ENCODE data around the gene PTPRK. TPM values are rescaled to one million over a fixed set of nuclear protein-coding genes. Genes with fewer than 3 reads are reported as not detected.

The PTPRK gene
- total and polyA plus RNA-seq, 2 donors (not counting 1 experiment from before 2014, with no cell fraction given), result 19.4 to 75.5 TPM

DNA sequence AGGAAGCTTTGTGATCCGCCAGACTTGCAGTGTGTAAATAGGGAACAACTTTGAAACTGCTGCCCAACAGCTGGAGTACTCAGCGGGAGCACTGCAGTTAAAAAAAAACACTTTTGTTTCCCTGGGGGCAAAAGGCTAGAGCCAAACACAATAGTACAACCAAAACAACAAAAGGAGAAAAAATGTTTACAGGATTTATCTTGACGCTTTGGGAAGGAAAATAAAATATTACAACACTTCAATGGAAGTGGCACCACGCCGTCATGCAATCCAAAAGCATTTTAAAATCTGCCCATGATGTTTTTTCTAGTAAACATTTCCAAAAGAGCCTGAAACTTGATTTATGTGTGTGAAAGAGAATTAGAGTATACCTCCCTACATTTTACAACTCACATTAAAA, 26.0 kb downstream of the PTPRK start:
- no peaks in the 10 kb centered on the region for H3K9me3 ChIP-seq (ENCODE audit: control insufficient read depth, insufficient read depth, low read depth, low read length)
- H3K4me3 ChIP-seq (replicated peaks in 1 of 4; ENCODE audit: control extremely low read depth in 1 of 4, insufficient read depth in 1 of 4, low read depth in 3 of 4, low read length in 4 of 4), result no peak overlapping the region
- no peak for TF ChIP-seq CTCF (conservative IDR thresholded peaks at IDR 0.05 in 1 of 2, IDR thresholded peaks at IDR 0.05 in 1 of 2; ENCODE audit: low read depth in 1 of 2, low read length in 2 of 2)
- no peak for TF ChIP-seq EZH2 (IDR thresholded peaks at IDR 0.05; ENCODE audit: low read length, missing control alignments)
- no peaks in the 10 kb centered on the region for H3K27me3 ChIP-seq (ENCODE audit: control insufficient read depth, insufficient read depth, low read length)
- no peak for DNase-seq (ENCODE audit: low read depth in 2 of 2)
- H3K36me3 ChIP-seq (ENCODE audit: control insufficient read depth, insufficient read depth, low read length), result no peaks in the 10 kb centered on the region
- no peak overlapping the region for H3K9ac ChIP-seq (ENCODE audit: insufficient read depth, low read length)
- peaks cover 4% of the 10 kb centered on the region for H3K4me1 ChIP-seq (ENCODE audit: control insufficient read depth, extremely low read depth, insufficient read depth, low read length)
- no peak overlapping the region for H3K27ac ChIP-seq (ENCODE audit: insufficient read depth, low read length)
- H4K20me1 ChIP-seq (ENCODE audit: control insufficient read depth, extremely low read depth, insufficient read depth, low read length), result no peaks in the 10 kb centered on the region
- H2AFZ ChIP-seq (ENCODE audit: low read length), result no peak overlapping the region
- peaks cover 18% of the 10 kb centered on the region for H3K79me2 ChIP-seq (ENCODE audit: control insufficient read depth, insufficient read depth, low read length)
- H3K4me2 ChIP-seq (ENCODE audit: extremely low read depth, insufficient read depth, low read length), result no peak overlapping the region

DNA sequence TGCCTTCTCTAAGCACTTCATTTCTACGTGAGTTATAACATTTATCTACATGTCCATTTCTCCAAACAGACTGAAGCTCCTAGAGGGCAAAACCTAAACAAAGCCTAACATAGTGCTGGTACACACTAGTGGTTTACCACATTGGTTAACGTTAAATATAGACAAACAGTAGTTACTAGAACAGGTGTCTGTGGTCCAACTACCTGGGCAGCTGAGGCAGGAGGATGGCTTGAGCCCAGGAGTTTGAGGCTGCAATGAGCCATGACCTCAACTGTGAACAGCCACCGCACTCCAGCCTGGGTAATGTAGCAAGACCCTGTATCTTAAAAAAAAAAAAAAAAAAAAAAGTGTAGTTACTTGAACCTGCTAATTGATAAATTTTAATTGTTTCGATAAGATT, 26.5 kb downstream of the PTPRK start:
- Histone ChIP-seq H3K79me2 (ENCODE audit: control insufficient read depth, insufficient read depth, low read length) (peaks cover 18% of the 10 kb centered on the region), H4K20me1 (ENCODE audit: control insufficient read depth, extremely low read depth, insufficient read depth, low read length) (no peaks in the 10 kb centered on the region), H3K4me3 (replicated peaks in 1 of 4; ENCODE audit: control extremely low read depth in 1 of 4, insufficient read depth in 1 of 4, low read depth in 3 of 4, low read length in 4 of 4) (no peak overlapping the region), H2AFZ (ENCODE audit: low read length) (no peak overlapping the region), H3K4me2 (ENCODE audit: extremely low read depth, insufficient read depth, low read length) (no peak overlapping the region), H3K27ac (ENCODE audit: insufficient read depth, low read length) (no peak overlapping the region), H3K36me3 (ENCODE audit: control insufficient read depth, insufficient read depth, low read length) (no peaks in the 10 kb centered on the region), H3K9me3 (ENCODE audit: control insufficient read depth, insufficient read depth, low read depth, low read length) (no peaks in the 10 kb centered on the region), H3K4me1 (ENCODE audit: control insufficient read depth, extremely low read depth, insufficient read depth, low read length) (peaks cover 4% of the 10 kb centered on the region), H3K9ac (ENCODE audit: insufficient read depth, low read length) (no peak overlapping the region), H3K27me3 (ENCODE audit: control insufficient read depth, insufficient read depth, low read length) (no peaks in the 10 kb centered on the region)
- DNase-seq (ENCODE audit: low read depth in 2 of 2), result no peak
- TF ChIP-seq CTCF (conservative IDR thresholded peaks at IDR 0.05 in 1 of 2, IDR thresholded peaks at IDR 0.05 in 1 of 2; ENCODE audit: low read depth in 1 of 2, low read length in 2 of 2) (no peak), EZH2 (IDR thresholded peaks at IDR 0.05; ENCODE audit: low read length, missing control alignments) (no peak)

GRCh38 chr6:128492386-128492785, 28.0 kb downstream of the PTPRK start:
- TF ChIP-seq EZH2 (IDR thresholded peaks at IDR 0.05; ENCODE audit: low read length, missing control alignments), result no peak
- no peak for TF ChIP-seq CTCF (conservative IDR thresholded peaks at IDR 0.05 in 1 of 2, IDR thresholded peaks at IDR 0.05 in 1 of 2; ENCODE audit: low read depth in 1 of 2, low read length in 2 of 2)
- peak; percentile 79 to 83 for DNase-seq (ENCODE audit: low read depth in 2 of 2)
- Histone ChIP-seq H3K27ac (ENCODE audit: insufficient read depth, low read length) (peak overlapping the region; percentile 74), H3K36me3 (ENCODE audit: control insufficient read depth, insufficient read depth, low read length) (no peaks in the 10 kb centered on the region), H3K4me1 (ENCODE audit: control insufficient read depth, extremely low read depth, insufficient read depth, low read length) (peaks cover 4% of the 10 kb centered on the region), H3K9me3 (ENCODE audit: control insufficient read depth, insufficient read depth, low read depth, low read length) (no peaks in the 10 kb centered on the region), H3K4me2 (ENCODE audit: extremely low read depth, insufficient read depth, low read length) (peak overlapping the region; percentile 92), H4K20me1 (ENCODE audit: control insufficient read depth, extremely low read depth, insufficient read depth, low read length) (no peaks in the 10 kb centered on the region), H3K79me2 (ENCODE audit: control insufficient read depth, insufficient read depth, low read length) (peaks cover 18% of the 10 kb centered on the region), H3K4me3 (replicated peaks in 1 of 4; ENCODE audit: control extremely low read depth in 1 of 4, insufficient read depth in 1 of 4, low read depth in 3 of 4, low read length in 4 of 4) (no peak overlapping the region), H2AFZ (ENCODE audit: low read length) (no peak overlapping the region), H3K9ac (ENCODE audit: insufficient read depth, low read length) (no peak overlapping the region), H3K27me3 (ENCODE audit: control insufficient read depth, insufficient read depth, low read length) (no peaks in the 10 kb centered on the region)

Measured in fibroblast of lung (primary cell).